HG02884 (cell line): ENCODE results near the gene KAT14.
"Not testable (repeated sequence)": the region's sequence is repeated elsewhere in the genome, so short reads cannot be mapped to it uniquely, and the experiment has no call there.

Experiments used
- ATAC-seq: cut with Tn5 transposase; IDR thresholded peaks from one replicate; pipeline ENCODE4 v1.9.1; 2021; ENCODE audit warnings: mild to moderate bottlenecking, moderate library complexity; ENCODE audit not compliant: unreplicated experiment

KAT14 gene

DNA sequence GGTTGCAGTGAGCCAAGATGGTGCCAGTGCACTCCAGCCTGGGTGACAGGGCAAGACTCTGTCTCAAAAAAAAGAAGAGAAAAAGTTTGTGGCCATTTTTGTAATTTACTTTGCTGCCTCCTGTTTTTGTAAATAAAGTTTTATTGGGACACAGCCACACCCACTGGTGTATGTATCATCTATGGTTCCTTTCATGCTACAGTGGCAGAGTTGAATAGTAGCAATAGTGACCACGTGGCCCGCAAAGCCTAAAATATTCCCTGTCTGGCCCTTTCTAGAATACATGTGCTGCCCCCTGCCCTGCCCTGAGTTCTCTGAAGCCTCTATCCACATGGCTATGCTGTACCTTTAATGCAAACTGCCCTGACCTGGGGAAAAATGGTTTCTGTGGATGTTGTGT, 75.3 kb downstream of the KAT14 start:
- ATAC-seq = no peak

DNA sequence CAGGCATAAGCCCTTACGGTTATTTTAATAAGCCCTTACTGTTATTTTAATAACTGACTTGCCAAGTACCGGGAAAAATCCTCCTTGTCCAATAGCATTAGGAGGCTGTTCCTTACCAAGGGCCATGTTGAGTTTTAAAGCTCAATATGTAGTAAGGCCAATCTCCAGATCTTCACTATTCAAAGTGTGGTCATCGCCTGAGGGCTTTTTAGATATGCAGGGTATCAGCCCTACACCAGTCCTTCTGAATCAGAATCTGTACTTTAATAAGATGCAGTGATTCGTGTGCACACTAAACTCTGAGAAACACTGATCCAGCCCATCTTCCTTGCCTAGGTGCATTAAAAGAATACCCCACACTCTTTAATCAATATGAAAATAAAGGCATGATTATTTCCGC, 77.9 kb downstream of the KAT14 start:
- no peak for ATAC-seq

DNA sequence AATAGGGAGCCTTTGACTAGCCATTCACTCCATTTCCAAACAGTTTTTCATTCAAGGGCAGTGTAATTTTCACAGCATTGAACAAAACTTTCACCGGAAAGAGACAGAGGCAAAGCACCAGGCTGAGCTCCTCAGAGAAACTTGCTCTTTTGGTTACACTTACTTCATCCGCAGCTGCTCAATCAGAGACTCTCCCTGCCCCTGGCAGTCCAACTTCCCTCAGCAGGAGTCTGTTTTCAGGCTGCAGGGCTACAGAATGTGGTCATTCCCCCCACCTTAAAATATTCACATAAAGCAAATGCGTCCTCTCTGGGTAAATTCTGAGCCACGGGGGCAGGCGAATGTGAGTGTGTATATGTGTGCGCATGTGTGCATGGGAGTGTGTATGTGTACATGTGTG, 80.6 kb downstream of the KAT14 start:
- no peak for ATAC-seq

DNA sequence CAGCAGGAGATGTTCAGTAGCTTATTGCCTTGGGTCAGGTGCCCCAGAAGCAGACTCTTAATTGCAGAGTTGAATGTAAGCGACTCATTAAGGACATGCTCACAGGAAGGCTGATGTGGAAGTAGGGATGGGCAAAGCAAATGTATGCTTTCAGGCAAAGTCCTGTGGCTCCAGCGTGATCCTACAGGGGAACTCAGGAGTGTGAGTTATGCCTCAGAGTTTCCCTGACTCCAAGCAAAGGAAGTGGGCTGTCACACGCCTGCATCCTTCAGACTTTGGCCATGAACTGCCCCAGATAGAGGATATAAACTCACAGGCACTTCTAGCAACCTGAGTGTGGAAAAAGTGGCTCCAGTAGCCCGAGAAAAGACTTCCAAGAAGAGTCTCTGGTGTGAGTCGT, 85.7 kb downstream of the KAT14 start:
- ATAC-seq = no peak

DNA sequence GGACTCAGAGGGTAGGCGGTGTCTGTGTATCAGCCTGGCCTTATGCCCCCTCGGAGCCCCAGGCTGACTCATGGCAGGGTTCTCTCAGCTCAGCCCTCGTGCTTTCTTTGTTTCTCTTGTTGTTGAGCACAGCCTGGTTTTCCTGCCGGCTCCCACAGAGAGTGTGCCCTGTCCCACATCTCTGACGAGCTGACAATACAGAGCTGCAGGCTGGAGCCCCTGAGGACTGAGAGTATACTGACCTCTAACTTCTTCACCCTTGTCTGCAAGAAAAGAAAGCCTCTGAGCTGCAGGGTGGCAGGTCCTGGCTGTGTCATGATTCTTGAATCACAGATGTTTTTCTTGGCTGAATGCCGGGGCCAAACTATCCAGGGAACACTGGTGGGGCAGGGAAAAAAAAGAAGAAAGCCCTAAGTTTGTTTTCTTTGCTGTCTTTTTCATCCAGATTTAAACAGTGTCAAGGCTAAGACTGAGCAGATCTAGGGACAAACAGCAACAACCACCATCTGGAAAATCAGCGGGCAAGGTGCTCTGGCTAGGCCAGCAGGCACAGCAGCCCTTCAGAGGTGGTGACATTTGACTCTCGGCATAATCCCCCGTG, 87.4 kb downstream of the KAT14 start:
- ATAC-seq = no peak

DNA sequence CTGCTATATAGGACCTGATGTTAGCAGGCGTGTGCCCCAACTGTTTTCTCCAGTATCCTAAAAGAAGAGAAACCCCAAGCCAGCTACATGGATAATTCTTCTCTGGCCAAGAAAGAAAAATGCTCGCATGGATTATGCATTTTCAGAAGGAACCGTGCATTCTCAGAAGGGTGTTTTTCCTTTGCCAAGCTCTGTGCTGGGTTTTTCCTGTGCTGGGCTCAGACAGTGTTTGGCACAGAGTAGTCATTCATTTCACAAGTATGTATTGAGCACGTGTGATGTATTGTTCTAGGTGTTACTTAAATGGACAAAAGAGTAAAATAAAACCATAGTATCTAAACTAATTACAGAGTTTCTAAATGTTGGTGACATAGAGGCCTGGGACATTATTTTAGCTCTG, 88.0 kb downstream of the KAT14 start:
- ATAC-seq = no peak

DNA sequence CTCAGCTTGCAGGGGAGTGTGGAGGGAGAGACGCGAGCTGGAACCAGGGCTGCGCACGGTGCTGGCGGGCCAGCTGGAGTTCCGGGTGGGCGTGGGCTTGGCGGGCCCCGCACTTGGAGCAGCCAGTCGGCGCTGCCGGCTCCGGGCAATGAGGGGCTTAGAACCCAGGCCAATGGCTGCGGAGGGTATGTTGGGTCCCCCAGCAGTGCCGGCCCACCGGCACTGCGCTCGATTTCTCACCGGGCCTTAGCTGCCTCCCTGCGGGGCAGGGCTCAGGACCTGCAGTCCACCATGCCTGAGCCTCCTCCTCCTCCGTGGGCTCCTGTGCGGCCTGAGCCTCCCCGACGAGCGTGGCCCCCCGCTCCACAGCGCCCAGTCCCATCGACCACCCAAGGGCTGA, 89.1 kb downstream of the KAT14 start:
- not testable (repeated sequence) for ATAC-seq

DNA sequence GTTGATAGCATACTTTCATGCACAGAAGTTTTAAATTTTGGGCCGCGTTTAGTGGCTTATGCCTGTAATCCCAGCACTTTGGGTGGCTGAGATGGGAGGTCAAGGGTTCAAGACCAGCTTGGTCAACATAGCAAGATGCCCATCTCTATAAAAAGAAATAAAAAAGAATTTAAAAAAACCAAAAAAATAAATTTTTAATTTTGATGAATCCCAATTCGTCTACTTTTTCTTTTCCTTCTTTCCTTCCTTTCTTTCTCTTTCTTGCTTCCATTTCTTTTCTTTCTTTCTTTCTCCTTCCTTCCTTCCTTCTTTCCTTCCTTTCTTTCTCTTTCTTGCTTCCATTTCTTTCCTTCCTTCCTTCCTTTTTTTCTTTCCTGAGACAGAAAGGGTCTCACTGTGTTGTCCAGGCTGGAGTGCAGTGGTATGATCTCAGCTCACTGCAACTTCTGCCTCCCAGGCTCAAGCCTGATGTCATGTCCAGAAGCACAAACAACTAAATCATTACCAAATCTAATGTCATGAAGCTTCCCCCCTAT, 95.8 kb downstream of the KAT14 start:
- no peak for ATAC-seq
